CD4-positive, CD25-positive, alpha-beta regulatory T cell (primary cell): ENCODE measurements around the gene LYPD6B. TPM values are rescaled to one million over a fixed set of nuclear protein-coding genes. Genes with fewer than 3 reads are reported as not detected.

Experiments
- ATAC-seq, 2 donors: fragments of 150-1000 bp; cut with Tn5 transposase; one replicate each; pipeline ENCODE4 v1.10.0; 2021; ENCODE audit warnings: low read depth in 2 of 2, moderate number of reproducible peaks in 2 of 2, moderate library complexity in 1 of 2
- DNase-seq, 3 donors: peaks; one replicate each; pipeline versions ENCODE4 v3.0.0 to v3.0.0-alpha.2; 2012 to 2022; ENCODE audit warnings: mixed read lengths in 1 of 3
- H3K27ac ChIP-seq: one replicate; pipeline ENCODE4 v1.7.0; 2013; ENCODE audit warnings: mild to moderate bottlenecking, low read length; ENCODE audit not compliant: insufficient read depth, poor library complexity, severe bottlenecking
- H3K27me3 ChIP-seq: one replicate; pipeline ENCODE4 v1.7.0; 2013; ENCODE audit warnings: low read length; ENCODE audit not compliant: control insufficient read depth, insufficient read depth
- H3K36me3 ChIP-seq: one replicate; pipeline ENCODE4 v1.7.0; 2013; ENCODE audit warnings: mild to moderate bottlenecking, low read length, moderate library complexity; ENCODE audit not compliant: control insufficient read depth, insufficient read depth
- H3K4me1 ChIP-seq: 2 replicates; pipeline ENCODE4 v1.7.0; 2013; ENCODE audit warnings: mild to moderate bottlenecking, low read length; ENCODE audit not compliant: insufficient read depth, control insufficient read depth, poor library complexity, severe bottlenecking
- H3K4me3 ChIP-seq: one replicate; pipeline ENCODE4 v1.7.0; 2013; ENCODE audit warnings: low read depth, mild to moderate bottlenecking, low read length, moderate library complexity
- H3K9me3 ChIP-seq, 2 experiments: 1 replicate in 1 of 2; 2 replicates in 1 of 2; pipeline ENCODE4 v1.7.0; 2013; ENCODE audit warnings: low read length in 2 of 2, mild to moderate bottlenecking in 1 of 2, moderate library complexity in 1 of 2; ENCODE audit not compliant: control insufficient read depth in 2 of 2
- H3K27ac Mint-ChIP-seq, 3 donors: one replicate each; pipeline ENCODE4 v1.8.0; 2020 to 2022; ENCODE audit warnings: mild to moderate bottlenecking in 3 of 3, mixed read lengths in 3 of 3, moderate library complexity in 2 of 3
- H3K27me3 Mint-ChIP-seq: one replicate; pipeline ENCODE4 v1.8.0; 2022; ENCODE audit warnings: mild to moderate bottlenecking, mixed read lengths
- H3K36me3 Mint-ChIP-seq: one replicate; pipeline ENCODE4 v1.8.0; 2020; ENCODE audit warnings: mixed read lengths
- H3K4me1 Mint-ChIP-seq, 4 donors: one replicate each; pipeline ENCODE4 v1.8.0; 2020 to 2022; ENCODE audit warnings: mixed read lengths in 4 of 4, mild to moderate bottlenecking in 1 of 4
- H3K4me3 Mint-ChIP-seq, 4 donors: one replicate each; pipeline ENCODE4 v1.8.0; 2020 to 2022; ENCODE audit warnings: mild to moderate bottlenecking in 4 of 4, mixed read lengths in 4 of 4, moderate library complexity in 3 of 4
- H3K9me3 Mint-ChIP-seq, 7 donors: one replicate each; pipeline ENCODE4 v1.8.0; 2020 to 2022; ENCODE audit warnings: mixed read lengths in 7 of 7, mild to moderate bottlenecking in 3 of 7, moderate library complexity in 2 of 7
- polyA plus RNA-seq, 4 donors: library from polyadenylated mRNA; unstranded; fragments of 300-500 nt; fragmentation: Illumina TruSeq; gene quantifications; one replicate each; pipeline ENCODE4 v1.2.3, GENCODE V29; 2021
- total RNA-seq: library from RNA; stranded (reverse); gene quantifications from one replicate; pipeline ENCODE4 v1.2.3, GENCODE V29; 2022

Gene LYPD6B
- total and polyA plus RNA-seq, 5 donors from 2014 or later = not detected

DNA sequence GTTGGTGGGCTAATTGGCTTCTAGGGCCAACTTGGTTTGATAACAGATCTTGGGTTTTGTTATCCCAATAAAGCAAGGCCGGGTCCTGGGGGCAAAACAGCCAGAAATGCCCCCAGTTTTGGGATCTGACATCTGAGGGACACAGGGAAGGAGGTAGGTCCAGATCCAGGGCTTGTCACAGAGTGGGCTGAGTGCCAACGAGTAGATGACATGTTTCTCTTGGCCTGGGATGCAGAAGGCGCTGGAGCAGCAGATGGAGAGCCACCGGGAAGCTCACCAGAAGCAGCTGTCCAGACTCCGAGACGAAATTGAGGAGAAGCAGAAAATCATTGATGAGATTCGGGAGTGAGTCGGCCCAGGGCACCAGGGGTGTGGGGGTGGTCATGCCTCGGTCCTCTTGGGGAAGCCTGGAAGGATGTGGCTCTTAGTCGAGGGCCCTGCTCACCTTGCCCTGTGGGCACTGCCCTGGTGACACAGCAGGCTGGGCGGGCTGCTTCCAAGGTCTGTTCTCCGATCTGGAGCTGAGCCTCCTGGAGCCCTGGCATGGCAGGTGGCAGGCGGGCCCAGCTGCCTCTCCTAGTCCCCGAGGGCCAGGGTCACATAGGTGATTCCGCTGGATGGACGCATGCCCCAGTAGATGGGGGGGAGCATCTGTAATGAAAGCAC lies 40.2 kb upstream of the LYPD6B start:
- no peak overlapping the region for H3K27ac Mint-ChIP-seq
- no peaks in the 10 kb centered on the region for H3K27me3 Mint-ChIP-seq
- Histone ChIP-seq H3K36me3 (no peaks in the 10 kb centered on the region), H3K4me1 (no peaks in the 10 kb centered on the region), H3K9me3 (no peaks in the 10 kb centered on the region), H3K27me3 (no peaks in the 10 kb centered on the region), H3K27ac (no peak overlapping the region), H3K4me3 (no peak overlapping the region)
- DNase-seq = no peak
- no peak for ATAC-seq
- H3K36me3 Mint-ChIP-seq = peaks cover 22% of the 10 kb centered on the region
- H3K4me3 Mint-ChIP-seq = no peak overlapping the region
- H3K9me3 Mint-ChIP-seq = peaks cover 0 to 1% (median 0%) of the 10 kb centered on the region in 7 donors
- H3K4me1 Mint-ChIP-seq = no peaks in the 10 kb centered on the region

DNA sequence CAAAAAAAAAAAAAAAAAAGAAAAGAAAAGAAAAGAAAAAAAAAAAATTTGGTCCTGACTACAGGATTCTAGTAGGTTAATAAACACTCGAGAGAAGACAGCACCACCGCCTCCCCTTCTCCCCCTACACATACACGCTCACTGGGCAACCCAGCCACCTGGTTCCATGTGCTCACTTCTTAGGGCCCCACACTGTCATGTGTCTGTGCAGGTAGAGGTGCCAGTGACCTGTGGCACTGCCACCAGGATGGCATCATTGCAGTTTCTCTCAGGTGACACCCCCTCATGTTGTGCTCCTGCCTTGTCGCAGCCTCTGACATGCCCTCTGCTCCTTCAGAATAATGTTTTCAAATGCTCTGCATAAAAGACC lies 39.7 kb upstream of the LYPD6B start:
- H3K27ac Mint-ChIP-seq = no peak overlapping the region
- H3K27me3 Mint-ChIP-seq = no peaks in the 10 kb centered on the region
- no peaks in the 10 kb centered on the region for H3K4me1 Mint-ChIP-seq
- H3K36me3 Mint-ChIP-seq = peaks cover 22% of the 10 kb centered on the region
- H3K4me3 Mint-ChIP-seq = no peak overlapping the region
- no peak overlapping the region for H3K27ac ChIP-seq
- H3K9me3 ChIP-seq = no peaks in the 10 kb centered on the region
- no peaks in the 10 kb centered on the region for H3K27me3 ChIP-seq
- H3K4me1 ChIP-seq = no peaks in the 10 kb centered on the region
- no peak for DNase-seq
- H3K36me3 ChIP-seq = no peaks in the 10 kb centered on the region
- ATAC-seq = no peak
- H3K9me3 Mint-ChIP-seq = peaks cover 0 to 1% (median 0%) of the 10 kb centered on the region in 7 donors
- no peak overlapping the region for H3K4me3 ChIP-seq

DNA sequence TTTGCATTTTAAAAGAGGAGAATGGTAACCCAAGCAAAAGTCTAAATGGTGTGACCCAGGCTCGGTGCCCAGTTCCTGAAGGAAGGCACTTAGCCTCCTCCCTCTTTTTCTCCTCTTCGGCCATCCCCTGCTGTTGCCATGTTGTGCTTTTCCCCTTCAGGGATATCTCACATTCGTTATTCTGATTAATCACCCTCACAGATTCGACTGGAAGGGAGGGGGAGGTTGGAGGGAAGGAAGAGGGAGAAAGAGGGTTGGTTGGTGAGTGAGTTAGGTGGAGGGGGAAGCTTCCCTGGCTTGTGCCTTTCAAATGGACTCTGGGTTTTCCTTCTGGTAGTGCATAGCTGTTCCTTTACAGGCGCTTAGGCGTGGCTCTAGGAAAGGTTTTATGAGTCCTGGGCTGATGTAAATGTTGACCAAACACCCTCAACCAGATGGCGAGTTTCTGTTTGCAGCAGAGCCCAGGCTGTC lies 39.0 kb upstream of the LYPD6B start:
- Mint-ChIP-seq H3K27ac (no peak overlapping the region), H3K9me3 (peaks cover 0 to 1% (median 0%) of the 10 kb centered on the region in 7 donors), H3K4me3 (no peak overlapping the region), H3K27me3 (no peaks in the 10 kb centered on the region), H3K4me1 (no peaks in the 10 kb centered on the region), H3K36me3 (peaks cover 22% of the 10 kb centered on the region)
- no peaks in the 10 kb centered on the region for H3K9me3 ChIP-seq
- no peak overlapping the region for H3K27ac ChIP-seq
- DNase-seq (no peak), ATAC-seq (no peak)
- no peaks in the 10 kb centered on the region for H3K4me1 ChIP-seq
- no peaks in the 10 kb centered on the region for H3K27me3 ChIP-seq
- H3K36me3 ChIP-seq = no peaks in the 10 kb centered on the region
- H3K4me3 ChIP-seq = no peak overlapping the region

DNA sequence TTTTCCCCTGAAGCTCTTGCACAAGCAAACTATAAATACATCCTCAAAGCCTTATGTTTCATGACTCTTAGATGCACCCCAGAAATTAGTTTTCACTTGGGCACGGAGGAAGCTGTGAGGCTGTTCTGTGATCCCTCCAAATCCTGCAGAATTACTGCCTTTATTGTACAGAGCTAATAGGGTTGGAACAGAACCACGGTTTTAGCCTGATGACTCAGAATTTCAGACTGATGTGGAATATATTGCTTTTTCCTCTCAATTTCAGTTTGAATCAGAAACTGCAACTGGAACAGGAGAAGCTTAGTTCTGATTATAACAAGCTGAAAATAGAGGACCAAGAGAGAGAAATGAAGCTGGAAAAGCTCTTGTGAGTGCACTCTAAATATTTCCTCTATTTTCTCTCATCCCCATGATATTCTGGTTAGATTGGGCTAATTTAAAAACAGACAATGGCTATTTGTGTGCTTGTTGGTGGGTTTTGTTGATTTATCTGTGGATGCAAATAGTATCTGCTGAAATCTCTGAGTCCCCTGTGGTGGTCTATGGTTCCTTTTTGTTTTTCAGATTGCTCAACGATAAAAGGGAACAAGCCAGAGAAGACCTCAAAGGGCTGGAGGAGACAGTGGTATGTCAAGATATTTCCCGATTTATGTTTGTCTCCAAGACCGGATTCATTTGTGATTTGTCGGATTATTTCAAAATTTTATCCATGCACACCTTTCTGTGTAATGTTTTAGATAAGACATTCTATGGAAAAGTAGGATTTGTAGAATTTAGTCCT lies 38.2 kb upstream of the LYPD6B start:
- no peaks in the 10 kb centered on the region for H3K27me3 Mint-ChIP-seq
- no peak overlapping the region for H3K4me3 ChIP-seq
- H3K4me1 ChIP-seq = no peaks in the 10 kb centered on the region
- H3K36me3 Mint-ChIP-seq = peaks cover 22% of the 10 kb centered on the region
- ATAC-seq (no peak), DNase-seq (no peak)
- H3K27me3 ChIP-seq = no peaks in the 10 kb centered on the region
- H3K9me3 ChIP-seq = no peaks in the 10 kb centered on the region
- H3K36me3 ChIP-seq = no peaks in the 10 kb centered on the region
- H3K9me3 Mint-ChIP-seq = peaks cover 0 to 1% (median 0%) of the 10 kb centered on the region in 7 donors
- H3K27ac ChIP-seq = no peak overlapping the region
- H3K4me1 Mint-ChIP-seq = no peaks in the 10 kb centered on the region
- H3K27ac Mint-ChIP-seq = no peak overlapping the region
- no peak overlapping the region for H3K4me3 Mint-ChIP-seq

DNA sequence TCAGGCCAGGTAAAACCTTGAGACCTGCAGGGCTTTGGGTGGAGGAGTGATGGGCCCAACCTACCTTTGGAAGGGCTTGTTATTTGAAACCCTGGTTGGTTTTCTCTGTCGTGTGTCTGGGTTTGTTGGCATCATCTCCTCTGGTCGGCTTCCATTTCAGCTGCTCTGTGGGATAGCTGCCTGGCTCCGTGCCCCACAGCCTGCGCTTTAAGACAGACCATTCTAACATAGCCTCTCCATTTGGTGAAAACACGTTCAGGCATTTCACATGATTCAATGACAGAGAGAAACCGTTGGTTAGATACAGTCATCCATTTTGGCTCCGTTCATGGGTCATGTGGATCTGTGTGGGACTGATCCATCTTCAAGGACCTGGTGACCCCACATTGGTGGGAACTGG lies 37.0 kb upstream of the LYPD6B start:
- Histone ChIP-seq H3K9me3 (no peaks in the 10 kb centered on the region), H3K27ac (no peak overlapping the region), H3K4me3 (no peak overlapping the region), H3K4me1 (no peaks in the 10 kb centered on the region), H3K36me3 (no peaks in the 10 kb centered on the region), H3K27me3 (no peaks in the 10 kb centered on the region)
- ATAC-seq = no peak
- Mint-ChIP-seq H3K27ac (no peak overlapping the region), H3K4me3 (no peak overlapping the region), H3K27me3 (no peaks in the 10 kb centered on the region), H3K9me3 (peaks cover 0 to 1% (median 0%) of the 10 kb centered on the region in 7 donors), H3K4me1 (no peaks in the 10 kb centered on the region), H3K36me3 (peaks cover 17% of the 10 kb centered on the region)
- DNase-seq = no peak

DNA sequence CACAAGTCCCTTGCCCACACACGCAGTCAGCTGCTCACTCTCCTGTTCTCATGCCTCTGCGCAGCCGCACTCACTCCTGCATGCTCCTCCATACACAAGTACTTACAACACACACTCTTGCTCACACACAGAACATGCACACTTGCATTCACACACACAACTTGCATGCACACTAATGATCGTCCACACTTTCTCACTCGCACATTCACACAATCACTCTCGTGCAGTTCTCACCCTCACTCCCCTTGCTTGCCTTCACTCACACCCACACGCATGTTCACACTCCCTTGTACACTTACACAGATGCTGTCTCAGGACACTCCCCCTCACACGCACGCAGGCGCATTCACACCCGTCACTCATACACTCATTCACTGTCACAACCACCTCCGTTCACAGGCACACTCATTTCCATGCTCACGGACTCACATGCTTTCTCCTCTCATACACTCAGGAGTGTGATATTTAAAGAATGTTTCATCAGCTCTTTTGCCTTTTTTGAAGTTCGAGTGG lies 36.1 kb upstream of the LYPD6B start:
- no peaks in the 10 kb centered on the region for H3K27me3 ChIP-seq
- no peaks in the 10 kb centered on the region for H3K9me3 ChIP-seq
- Mint-ChIP-seq H3K27me3 (no peaks in the 10 kb centered on the region), H3K4me3 (no peak overlapping the region), H3K36me3 (peaks cover 12% of the 10 kb centered on the region), H3K9me3 (peaks cover 0 to 1% (median 0%) of the 10 kb centered on the region in 7 donors), H3K4me1 (no peaks in the 10 kb centered on the region), H3K27ac (no peak overlapping the region)
- no peaks in the 10 kb centered on the region for H3K4me1 ChIP-seq
- no peak overlapping the region for H3K4me3 ChIP-seq
- H3K27ac ChIP-seq = no peak overlapping the region
- no peaks in the 10 kb centered on the region for H3K36me3 ChIP-seq
- DNase-seq (no peak), ATAC-seq (no peak)

DNA sequence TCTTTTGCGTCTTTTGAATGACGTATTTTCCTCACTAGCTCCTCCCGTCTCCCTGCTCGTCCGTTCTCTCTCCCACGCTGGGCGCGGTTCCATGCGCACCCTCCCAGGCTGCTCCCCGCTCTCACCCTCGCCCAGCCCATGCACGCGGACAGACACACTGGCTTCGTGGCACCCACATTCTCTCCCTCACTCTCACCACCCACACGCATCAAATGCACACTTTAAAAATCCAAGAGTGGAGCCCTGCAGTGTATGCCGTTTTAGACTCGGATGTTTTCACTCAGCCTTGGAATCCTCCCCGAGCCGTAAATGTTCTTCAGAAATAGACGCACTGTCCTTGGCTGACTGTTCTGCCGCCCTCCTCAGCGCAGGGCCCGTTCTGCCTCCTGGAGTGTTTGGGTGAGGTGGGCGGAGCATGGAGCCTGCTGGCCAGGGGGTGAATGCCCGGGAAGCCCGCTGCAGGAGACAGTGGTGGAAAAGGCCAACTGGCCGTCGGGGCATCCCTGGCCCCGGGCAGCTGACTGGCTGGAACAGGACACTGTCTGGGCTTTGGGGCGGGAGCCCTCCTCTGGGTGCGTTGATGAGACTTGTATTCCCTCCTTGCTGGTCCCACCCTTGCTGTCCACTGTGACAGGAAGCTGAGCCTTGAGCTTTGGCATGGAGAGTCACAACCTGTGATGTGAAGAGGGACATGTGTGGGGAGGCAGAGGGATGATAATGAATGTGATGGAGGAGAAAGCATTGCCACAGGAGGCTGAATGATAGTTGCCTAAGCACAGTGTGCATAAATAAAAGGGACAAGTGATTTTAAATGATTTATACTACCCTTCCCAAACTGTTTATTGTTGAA lies 35.4 kb upstream of the LYPD6B start:
- H3K4me3 Mint-ChIP-seq = no peak overlapping the region
- Histone ChIP-seq H3K27ac (no peak overlapping the region), H3K4me3 (no peak overlapping the region), H3K36me3 (no peaks in the 10 kb centered on the region), H3K27me3 (no peaks in the 10 kb centered on the region), H3K4me1 (no peaks in the 10 kb centered on the region), H3K9me3 (no peaks in the 10 kb centered on the region)
- H3K4me1 Mint-ChIP-seq = no peaks in the 10 kb centered on the region
- no peak overlapping the region for H3K27ac Mint-ChIP-seq
- H3K27me3 Mint-ChIP-seq = no peaks in the 10 kb centered on the region
- no peak for DNase-seq
- peaks cover 0 to 1% (median 0%) of the 10 kb centered on the region in 7 donors for H3K9me3 Mint-ChIP-seq
- peaks cover 7% of the 10 kb centered on the region for H3K36me3 Mint-ChIP-seq
- ATAC-seq = no peak
